ENCODE data around the gene STRN.

Gene STRN

GRCh38 chr2:36823862-36824261 is 142.5 kb downstream of the STRN start:
- H3K9ac ChIP-seq (ENCODE audit: low read depth in 1 of 2, low read length in 2 of 2) = no peak overlapping the region
- H3K4me1 ChIP-seq (ENCODE audit: control insufficient read depth in 1 of 2, insufficient read depth in 2 of 2, low read length in 2 of 2) = peaks cover 35 to 37% of the 10 kb centered on the region in 2 donors
- no peak overlapping the region for H3K4me3 ChIP-seq (ENCODE audit: low read depth in 1 of 2, low read length in 2 of 2)
- H3K36me3 ChIP-seq (ENCODE audit: control insufficient read depth in 1 of 2, insufficient read depth in 2 of 2, low read length in 2 of 2) = no peaks in the 10 kb centered on the region
- H3K27me3 ChIP-seq (ENCODE audit: control insufficient read depth in 1 of 2, insufficient read depth in 2 of 2, low read length in 2 of 2) = no peaks in the 10 kb centered on the region
- H3K9me3 ChIP-seq (ENCODE audit: control insufficient read depth in 1 of 2, low read length in 2 of 2) = no peaks in the 10 kb centered on the region
- no peak overlapping the region for H3K27ac ChIP-seq (ENCODE audit: low read depth, low read length)

- no peak overlapping the region for H3K27ac ChIP-seq (ENCODE audit: low read depth, low read length)
- H3K4me1 ChIP-seq (ENCODE audit: control insufficient read depth in 1 of 2, insufficient read depth in 2 of 2, low read length in 2 of 2) = peaks cover 43 to 48% of the 10 kb centered on the region in 2 donors
- no peaks in the 10 kb centered on the region for H3K36me3 ChIP-seq (ENCODE audit: control insufficient read depth in 1 of 2, insufficient read depth in 2 of 2, low read length in 2 of 2)
- H3K9me3 ChIP-seq (ENCODE audit: control insufficient read depth in 1 of 2, low read length in 2 of 2) = no peaks in the 10 kb centered on the region
- H3K9ac ChIP-seq (ENCODE audit: low read depth in 1 of 2, low read length in 2 of 2) = no peak overlapping the region
- no peaks in the 10 kb centered on the region for H3K27me3 ChIP-seq (ENCODE audit: control insufficient read depth in 1 of 2, insufficient read depth in 2 of 2, low read length in 2 of 2)
- H3K4me3 ChIP-seq (ENCODE audit: low read depth in 1 of 2, low read length in 2 of 2) = peak overlapping the region; percentile 5 to 29
These were observed 145.3 kb downstream of the STRN start for GRCh38 chr2:36820942-36821605.

GRCh38 chr2:36819095-36819711 is 147.1 kb downstream of the STRN start:
- Histone ChIP-seq H3K4me3 (ENCODE audit: low read depth in 1 of 2, low read length in 2 of 2) (no peak overlapping the region), H3K9ac (ENCODE audit: low read depth in 1 of 2, low read length in 2 of 2) (no peak overlapping the region), H3K27ac (ENCODE audit: low read depth, low read length) (no peak overlapping the region), H3K36me3 (ENCODE audit: control insufficient read depth in 1 of 2, insufficient read depth in 2 of 2, low read length in 2 of 2) (no peaks in the 10 kb centered on the region), H3K4me1 (ENCODE audit: control insufficient read depth in 1 of 2, insufficient read depth in 2 of 2, low read length in 2 of 2) (peaks cover 43 to 48% of the 10 kb centered on the region in 2 donors), H3K27me3 (ENCODE audit: control insufficient read depth in 1 of 2, insufficient read depth in 2 of 2, low read length in 2 of 2) (no peaks in the 10 kb centered on the region), H3K9me3 (ENCODE audit: control insufficient read depth in 1 of 2, low read length in 2 of 2) (no peaks in the 10 kb centered on the region)

GRCh38 chr2:36818542-36818941 is 147.8 kb downstream of the STRN start:
- Histone ChIP-seq H3K36me3 (ENCODE audit: control insufficient read depth in 1 of 2, insufficient read depth in 2 of 2, low read length in 2 of 2) (no peaks in the 10 kb centered on the region), H3K4me3 (ENCODE audit: low read depth in 1 of 2, low read length in 2 of 2) (no peak overlapping the region), H3K27ac (ENCODE audit: low read depth, low read length) (no peak overlapping the region), H3K27me3 (ENCODE audit: control insufficient read depth in 1 of 2, insufficient read depth in 2 of 2, low read length in 2 of 2) (no peaks in the 10 kb centered on the region), H3K9ac (ENCODE audit: low read depth in 1 of 2, low read length in 2 of 2) (no peak overlapping the region), H3K9me3 (ENCODE audit: control insufficient read depth in 1 of 2, low read length in 2 of 2) (no peaks in the 10 kb centered on the region), H3K4me1 (ENCODE audit: control insufficient read depth in 1 of 2, insufficient read depth in 2 of 2, low read length in 2 of 2) (peaks cover 43 to 48% of the 10 kb centered on the region in 2 donors)

GRCh38 chr2:36812196-36812595 is 154.1 kb downstream of the STRN start:
- peaks cover under 1 to 5% of the 10 kb centered on the region in 2 donors for H3K4me1 ChIP-seq (ENCODE audit: control insufficient read depth in 1 of 2, insufficient read depth in 2 of 2, low read length in 2 of 2)
- H3K36me3 ChIP-seq (ENCODE audit: control insufficient read depth in 1 of 2, insufficient read depth in 2 of 2, low read length in 2 of 2) = no peaks in the 10 kb centered on the region
- H3K27ac ChIP-seq (ENCODE audit: low read depth, low read length) = no peak overlapping the region
- no peaks in the 10 kb centered on the region for H3K9me3 ChIP-seq (ENCODE audit: control insufficient read depth in 1 of 2, low read length in 2 of 2)
- H3K27me3 ChIP-seq (ENCODE audit: control insufficient read depth in 1 of 2, insufficient read depth in 2 of 2, low read length in 2 of 2) = no peaks in the 10 kb centered on the region
- no peak overlapping the region for H3K9ac ChIP-seq (ENCODE audit: low read depth in 1 of 2, low read length in 2 of 2)
- H3K4me3 ChIP-seq (ENCODE audit: low read depth in 1 of 2, low read length in 2 of 2) = no peak overlapping the region

- Histone ChIP-seq H3K4me3 (ENCODE audit: low read depth in 1 of 2, low read length in 2 of 2) (no peak overlapping the region), H3K4me1 (ENCODE audit: control insufficient read depth in 1 of 2, insufficient read depth in 2 of 2, low read length in 2 of 2) (peaks cover 4 to 9% of the 10 kb centered on the region in 2 donors), H3K36me3 (ENCODE audit: control insufficient read depth in 1 of 2, insufficient read depth in 2 of 2, low read length in 2 of 2) (no peaks in the 10 kb centered on the region), H3K9ac (ENCODE audit: low read depth in 1 of 2, low read length in 2 of 2) (no peak overlapping the region), H3K27ac (ENCODE audit: low read depth, low read length) (no peak overlapping the region), H3K27me3 (ENCODE audit: control insufficient read depth in 1 of 2, insufficient read depth in 2 of 2, low read length in 2 of 2) (no peaks in the 10 kb centered on the region), H3K9me3 (ENCODE audit: control insufficient read depth in 1 of 2, low read length in 2 of 2) (no peaks in the 10 kb centered on the region)
These were observed 155.3 kb downstream of the STRN start for GRCh38 chr2:36811071-36811470.

- Histone ChIP-seq H3K4me3 (ENCODE audit: low read depth in 1 of 2, low read length in 2 of 2) (no peak overlapping the region), H3K9ac (ENCODE audit: low read depth in 1 of 2, low read length in 2 of 2) (no peak overlapping the region), H3K9me3 (ENCODE audit: control insufficient read depth in 1 of 2, low read length in 2 of 2) (no peaks in the 10 kb centered on the region), H3K27me3 (ENCODE audit: control insufficient read depth in 1 of 2, insufficient read depth in 2 of 2, low read length in 2 of 2) (no peaks in the 10 kb centered on the region), H3K4me1 (ENCODE audit: control insufficient read depth in 1 of 2, insufficient read depth in 2 of 2, low read length in 2 of 2) (peaks cover 4 to 13% of the 10 kb centered on the region in 2 donors), H3K36me3 (ENCODE audit: control insufficient read depth in 1 of 2, insufficient read depth in 2 of 2, low read length in 2 of 2) (no peaks in the 10 kb centered on the region), H3K27ac (ENCODE audit: low read depth, low read length) (no peak overlapping the region)
These were observed 157.3 kb downstream of the STRN start for GRCh38 chr2:36809069-36809445.

GRCh38 chr2:36808386-36809068 is 157.8 kb downstream of the STRN start:
- peaks cover 4 to 13% of the 10 kb centered on the region in 2 donors for H3K4me1 ChIP-seq (ENCODE audit: control insufficient read depth in 1 of 2, insufficient read depth in 2 of 2, low read length in 2 of 2)
- H3K9me3 ChIP-seq (ENCODE audit: control insufficient read depth in 1 of 2, low read length in 2 of 2) = no peaks in the 10 kb centered on the region
- H3K9ac ChIP-seq (ENCODE audit: low read depth in 1 of 2, low read length in 2 of 2) = no peak overlapping the region
- H3K27me3 ChIP-seq (ENCODE audit: control insufficient read depth in 1 of 2, insufficient read depth in 2 of 2, low read length in 2 of 2) = no peaks in the 10 kb centered on the region
- H3K36me3 ChIP-seq (ENCODE audit: control insufficient read depth in 1 of 2, insufficient read depth in 2 of 2, low read length in 2 of 2) = no peaks in the 10 kb centered on the region
- H3K4me3 ChIP-seq (ENCODE audit: low read depth in 1 of 2, low read length in 2 of 2) = no peak overlapping the region
- H3K27ac ChIP-seq (ENCODE audit: low read depth, low read length) = no peak overlapping the region

- Histone ChIP-seq H3K27me3 (ENCODE audit: control insufficient read depth in 1 of 2, insufficient read depth in 2 of 2, low read length in 2 of 2) (no peaks in the 10 kb centered on the region), H3K36me3 (ENCODE audit: control insufficient read depth in 1 of 2, insufficient read depth in 2 of 2, low read length in 2 of 2) (no peaks in the 10 kb centered on the region), H3K4me1 (ENCODE audit: control insufficient read depth in 1 of 2, insufficient read depth in 2 of 2, low read length in 2 of 2) (peaks cover 4 to 13% of the 10 kb centered on the region in 2 donors), H3K9ac (ENCODE audit: low read depth in 1 of 2, low read length in 2 of 2) (no peak overlapping the region), H3K4me3 (ENCODE audit: low read depth in 1 of 2, low read length in 2 of 2) (peak overlapping the region in 1 of 2 donors; percentile 19), H3K27ac (ENCODE audit: low read depth, low read length) (no peak overlapping the region), H3K9me3 (ENCODE audit: control insufficient read depth in 1 of 2, low read length in 2 of 2) (peaks cover 0 to 5% of the 10 kb centered on the region in 2 donors)
These were observed 159.0 kb downstream of the STRN start for GRCh38 chr2:36807223-36807886.

Data from duodenal mucosa (tissue), 2 donors.